ENCODE results near the gene PRSS12. TPM values are rescaled to one million over a fixed set of nuclear protein-coding genes. Genes with fewer than 3 reads are reported as not detected.

The PRSS12 gene
- total RNA-seq, 1 donor from 2014 or later, result not detected

GRCh38 chr4:118249890-118250289, 102.9 kb downstream of the PRSS12 start:
- no peak for ATAC-seq
- no peak for DNase-seq
- intact Hi-C loops (cut with micrococcal nuclease), result no loop called here

- intact Hi-C loops (cut with micrococcal nuclease), result no loop called here
- DNase-seq (no peak), ATAC-seq (no peak)
These were observed 115.3 kb downstream of the PRSS12 start for GRCh38 chr4:118237531-118237930.

- no peak for ATAC-seq
- no peak for DNase-seq
- intact Hi-C loops (cut with micrococcal nuclease), result no loop called here
These were observed 117.2 kb downstream of the PRSS12 start for GRCh38 chr4:118235566-118236120.
